Hematopoietic multipotent progenitor cell (in vitro differentiated cells): Measurements from ENCODE around the gene NEU4. TPM values are rescaled to one million over a fixed set of nuclear protein-coding genes. Genes with fewer than 3 reads are reported as not detected.
A peak's percentile ranks its signal among the peaks of the same experiment; 100 is the strongest.
"Not testable (repeated sequence)": the region's sequence is repeated elsewhere in the genome, so short reads cannot be mapped to it uniquely, and the experiment has no call there.

Experiments used
- DNase-seq, 3 donors: peaks; one replicate each; pipeline ENCODE4 v3.0.0-alpha.2; 2011 to 2015; ENCODE audit warnings: low read depth in 2 of 3, low spot score in 2 of 3
- total RNA-seq: library from RNA; depleted of rRNA; stranded (reverse); fragments of >200 nt; gene quantifications from one replicate; pipeline ENCODE4 v1.2.3, GENCODE V29; 2012

NEU4 gene
- total RNA-seq, 1 donor: 9.2 TPM

GRCh38 chr2:241798081-241798630, 10.8 kb upstream of the NEU4 start:
- DNase-seq: no peak

GRCh38 chr2:241798631-241799521, 10.1 kb upstream of the NEU4 start:
- no peak for DNase-seq

- no peak for DNase-seq
Observed at GRCh38 chr2:241799522-241800197, 9.3 kb upstream of the NEU4 start.

- DNase-seq: not testable (repeated sequence)
Observed at GRCh38 chr2:241800198-241800903, 8.6 kb upstream of the NEU4 start.

GRCh38 chr2:241801611-241802420, 7.2 kb upstream of the NEU4 start:
- DNase-seq: no peak

GRCh38 chr2:241802421-241803318, 6.3 kb upstream of the NEU4 start:
- DNase-seq: no peak

GRCh38 chr2:241803387-241804325, 5.3 kb upstream of the NEU4 start:
- peak in 1 of 3 donors; percentile 39 for DNase-seq

- DNase-seq: peak in 2 of 3 donors; percentile 31 to 52
Observed at GRCh38 chr2:241804326-241805229, 4.4 kb upstream of the NEU4 start.

- not testable (repeated sequence) for DNase-seq
Observed at GRCh38 chr2:241806217-241806616, 2.8 kb upstream of the NEU4 start.

GRCh38 chr2:241808051-241808720, 807 bp upstream of the NEU4 start:
- DNase-seq: no peak

- no peak for DNase-seq
Observed at GRCh38 chr2:241809383-241810306, 652 bp downstream of the NEU4 start.

GRCh38 chr2:241810307-241811200, 1.6 kb downstream of the NEU4 start:
- DNase-seq: no peak

GRCh38 chr2:241811201-241811951, 2.4 kb downstream of the NEU4 start:
- no peak for DNase-seq
